NB4 (cell line): ENCODE results near the gene MACROD2.

Source experiments
- MYC ChIP-seq: IDR thresholded peaks from 2 replicates; pipeline ENCODE4 v1.6.1; 2011; ENCODE audit warnings: low read depth, low read length
- POLR2A ChIP-seq: IDR thresholded peaks from 2 replicates; pipeline ENCODE4 v1.6.1; 2011; ENCODE audit warnings: mild to moderate bottlenecking; ENCODE audit not compliant: insufficient read length; ENCODE audit errors: extremely low read depth
- TF ChIP-seq, protein P1 (sequence below): IDR thresholded peaks from one replicate; pipeline ENCODE4 v1.5.1; 2012; ENCODE audit warnings: low read depth, low read length
- TF ChIP-seq, protein P2 (sequence below): IDR thresholded peaks from 2 replicates; pipeline ENCODE4 v1.6.1; 2011; ENCODE audit warnings: low read depth, low read length

DNA sequence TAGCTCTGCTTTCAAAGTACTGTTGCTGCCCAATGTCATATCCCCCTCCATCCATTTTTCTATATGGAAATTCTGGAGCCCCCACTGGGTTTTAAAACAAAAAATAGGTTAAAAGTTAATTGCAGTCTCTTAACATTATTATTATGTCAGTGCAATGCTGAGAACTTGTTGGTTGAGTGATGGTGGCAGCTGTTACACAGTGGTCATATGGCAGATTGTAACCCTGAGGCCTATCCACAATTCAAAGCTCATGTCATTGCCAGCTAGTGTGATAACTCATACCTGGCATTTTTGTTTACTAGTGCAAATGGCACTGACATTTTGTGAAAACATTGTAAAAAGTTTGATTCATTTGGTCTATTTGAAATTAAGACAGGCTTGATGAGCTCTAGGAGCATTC is 647.8 kb downstream of the MACROD2 start:
- TF ChIP-seq, protein P1, sequence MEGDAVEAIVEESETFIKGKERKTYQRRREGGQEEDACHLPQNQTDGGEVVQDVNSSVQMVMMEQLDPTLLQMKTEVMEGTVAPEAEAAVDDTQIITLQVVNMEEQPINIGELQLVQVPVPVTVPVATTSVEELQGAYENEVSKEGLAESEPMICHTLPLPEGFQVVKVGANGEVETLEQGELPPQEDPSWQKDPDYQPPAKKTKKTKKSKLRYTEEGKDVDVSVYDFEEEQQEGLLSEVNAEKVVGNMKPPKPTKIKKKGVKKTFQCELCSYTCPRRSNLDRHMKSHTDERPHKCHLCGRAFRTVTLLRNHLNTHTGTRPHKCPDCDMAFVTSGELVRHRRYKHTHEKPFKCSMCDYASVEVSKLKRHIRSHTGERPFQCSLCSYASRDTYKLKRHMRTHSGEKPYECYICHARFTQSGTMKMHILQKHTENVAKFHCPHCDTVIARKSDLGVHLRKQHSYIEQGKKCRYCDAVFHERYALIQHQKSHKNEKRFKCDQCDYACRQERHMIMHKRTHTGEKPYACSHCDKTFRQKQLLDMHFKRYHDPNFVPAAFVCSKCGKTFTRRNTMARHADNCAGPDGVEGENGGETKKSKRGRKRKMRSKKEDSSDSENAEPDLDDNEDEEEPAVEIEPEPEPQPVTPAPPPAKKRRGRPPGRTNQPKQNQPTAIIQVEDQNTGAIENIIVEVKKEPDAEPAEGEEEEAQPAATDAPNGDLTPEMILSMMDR, result no peak
- TF ChIP-seq, protein P2, sequence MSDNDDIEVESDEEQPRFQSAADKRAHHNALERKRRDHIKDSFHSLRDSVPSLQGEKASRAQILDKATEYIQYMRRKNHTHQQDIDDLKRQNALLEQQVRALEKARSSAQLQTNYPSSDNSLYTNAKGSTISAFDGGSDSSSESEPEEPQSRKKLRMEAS, result no peak
- TF ChIP-seq POLR2A, result no peak
- TF ChIP-seq MYC, result no peak
